HPDE6-E6E7 (cell line): ENCODE data around the gene POLE.

Experiments
- DNase-seq: peaks from one replicate; pipeline ENCODE4 v3.0.0; 2011; ENCODE audit warnings: missing footprints; ENCODE audit errors: extremely low spot score

Gene POLE

GRCh38 chr12:132580701-132581292 lies 106.3 kb downstream of the POLE start:
- DNase-seq = no peak

- DNase-seq = no peak
Observed at GRCh38 chr12:132579744-132580143, 107.4 kb downstream of the POLE start.

GRCh38 chr12:132578826-132579225 lies 108.3 kb downstream of the POLE start:
- no peak for DNase-seq

- no peak for DNase-seq
Observed at GRCh38 chr12:132578118-132578517, 109.0 kb downstream of the POLE start.

- no peak for DNase-seq
Observed at GRCh38 chr12:132577191-132577920, 109.8 kb downstream of the POLE start.

GRCh38 chr12:132576701-132577100 lies 110.4 kb downstream of the POLE start:
- no peak for DNase-seq

- no peak for DNase-seq
Observed at GRCh38 chr12:132575661-132576060, 111.5 kb downstream of the POLE start.

GRCh38 chr12:132574271-132574996 lies 112.7 kb downstream of the POLE start:
- DNase-seq = no peak
